GM21423 (cell line): ENCODE measurements around the gene MRPL21.

ENCODE experiments used
- ATAC-seq: cut with Tn5 transposase; IDR thresholded peaks from one replicate; pipeline ENCODE4 v1.9.1; 2021; ENCODE audit warnings: mild to moderate bottlenecking, moderate library complexity; ENCODE audit not compliant: unreplicated experiment

Gene MRPL21

DNA sequence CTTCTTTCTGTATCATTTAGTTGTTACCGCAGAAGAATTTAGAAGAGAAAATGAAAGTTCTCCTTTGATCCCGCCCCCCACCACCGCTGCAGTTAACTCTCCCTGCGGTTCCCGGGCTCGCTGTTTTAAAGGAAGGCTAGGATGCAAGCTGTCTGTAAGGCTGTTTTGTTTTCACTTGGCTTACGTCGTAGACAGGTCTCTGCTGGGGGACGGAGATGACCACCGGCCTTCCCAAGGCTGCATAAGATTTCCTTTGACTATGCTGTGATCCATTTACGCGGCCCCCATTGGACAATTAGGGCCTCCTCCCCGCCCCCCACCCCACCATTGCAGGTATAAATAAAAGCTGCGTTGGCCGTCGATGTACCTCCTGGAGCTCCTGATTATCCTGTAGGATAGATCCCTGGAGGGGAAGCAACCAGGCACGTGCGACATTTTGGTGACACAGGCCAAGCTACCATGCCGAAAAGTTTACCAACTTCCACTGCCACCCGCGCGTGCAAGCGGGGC, 60.5 kb downstream of the MRPL21 start:
- no peak for ATAC-seq

DNA sequence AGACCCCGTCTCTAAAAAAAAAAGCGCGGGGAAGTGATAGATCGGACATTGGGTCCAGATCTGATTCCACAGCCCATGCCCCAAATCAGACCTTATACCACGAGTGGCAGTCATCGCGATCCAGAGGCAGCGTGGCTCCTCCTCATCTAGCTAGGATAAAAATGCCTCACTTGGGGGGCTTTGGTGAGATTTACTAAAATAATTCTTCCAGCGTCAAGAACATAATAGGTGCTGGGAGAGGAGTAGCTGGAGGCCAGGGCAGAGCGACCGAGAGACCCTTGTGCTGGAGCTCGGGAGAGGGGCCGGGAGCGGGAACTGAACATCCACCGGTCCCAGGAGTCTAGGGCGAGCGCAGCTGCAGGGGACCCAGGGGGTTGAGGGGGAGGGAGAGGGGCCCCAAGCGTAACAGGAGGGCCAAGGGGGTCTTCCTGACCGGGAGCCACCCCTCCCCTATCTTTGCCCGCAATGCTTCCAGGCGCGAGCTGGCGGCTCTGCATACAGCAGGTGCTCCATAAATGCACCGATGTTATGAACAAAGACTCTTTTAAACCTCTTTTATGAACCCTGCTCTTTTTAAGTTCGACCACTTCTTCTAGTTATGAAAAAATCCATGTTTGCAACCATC, 61.1 kb downstream of the MRPL21 start:
- ATAC-seq = no peak

DNA sequence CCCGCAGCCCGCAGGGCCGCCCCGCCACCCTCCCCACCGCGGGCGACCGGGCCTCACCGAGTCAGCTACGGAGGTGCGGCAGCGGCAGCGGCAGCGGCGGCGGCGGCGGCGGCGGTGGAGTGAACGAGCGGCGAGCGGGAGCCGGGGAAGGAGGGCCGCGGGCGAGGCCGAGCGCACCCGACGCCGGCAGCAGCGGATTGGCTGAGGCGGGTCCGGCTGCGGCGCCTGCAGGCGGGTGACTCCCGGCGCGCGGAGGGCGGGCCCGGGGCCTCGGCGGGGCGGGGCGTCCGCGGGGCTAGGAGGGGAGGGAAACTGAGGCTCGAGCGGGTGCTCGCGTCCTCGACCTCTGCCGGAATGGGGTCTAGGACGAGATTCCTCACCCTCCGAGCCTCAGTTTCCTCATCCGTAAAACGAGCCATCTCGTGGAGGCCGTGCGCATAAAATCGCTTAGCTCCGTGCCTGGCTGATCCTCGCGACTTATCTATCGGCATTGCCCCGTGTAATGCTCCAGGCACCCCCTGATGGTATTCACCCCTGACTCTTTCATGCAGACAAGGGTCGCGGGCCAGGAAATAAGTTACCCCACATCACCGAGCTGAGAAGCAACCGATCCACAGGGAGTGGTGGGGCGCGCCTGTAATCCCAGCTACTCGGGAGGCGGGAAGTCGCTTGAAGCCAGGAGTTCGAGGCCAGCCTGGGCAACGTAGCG, 61.8 kb downstream of the MRPL21 start, which contains the start of gene CPT1A:
TSS of gene CPT1A (minus strand) at position 199 of the 709 bp plus-strand sequence. CDS start 26,442 bp downstream, outside the sequence.
- peak; percentile 35 for ATAC-seq
